Measurements from ENCODE around the gene ARHGAP22. TPM values are rescaled to one million over a fixed set of nuclear protein-coding genes. Genes with fewer than 3 reads are reported as not detected.
A peak's percentile ranks its signal among the peaks of the same experiment; 100 is the strongest.

ARHGAP22 gene
- polyA plus RNA-seq, 3 donors = 1.5 to 7.8 (median 1.9) TPM

DNA sequence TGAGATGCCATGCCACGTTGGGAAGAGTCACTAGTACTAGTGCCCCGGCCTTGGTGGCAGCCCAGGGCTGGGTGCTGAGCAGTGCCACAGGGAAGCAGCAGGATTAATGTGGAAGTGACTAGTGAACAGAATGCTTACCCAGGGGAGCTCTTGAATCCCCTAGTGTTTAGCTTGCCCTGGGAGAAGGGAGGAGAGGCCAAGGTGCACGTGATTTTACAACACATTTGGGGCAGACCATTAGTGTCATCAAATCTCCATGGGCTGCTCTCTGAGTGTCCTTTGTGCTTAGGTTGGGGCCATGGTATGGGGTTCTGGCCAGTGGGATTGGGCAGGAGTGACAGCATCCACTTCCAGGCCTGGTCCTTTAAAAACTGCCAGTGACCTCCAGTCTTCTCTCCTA lies 37.5 kb downstream of the ARHGAP22 start:
- Mint-ChIP-seq H3K4me3 (no peak overlapping the region), H3K4me1 (peaks cover 12% of the 10 kb centered on the region), H3K27me3 (ENCODE audit: low read depth in 3 of 3) (peaks cover 4 to 5% (median 4%) of the 10 kb centered on the region in 3 donors), H3K27ac (peak overlapping the region in 1 of 7 donors; percentile 85), H3K36me3 (peaks cover 0 to 3% of the 10 kb centered on the region in 2 donors), H3K9me3 (no peaks in the 10 kb centered on the region)
- WGBS (ENCODE audit: insufficient coverage) = 100% methylated on average over 3 of the region's 3 CpGs
- no peak for DNase-seq
- no peaks in the 10 kb centered on the region for H3K9me3 ChIP-seq (replicated peaks in 1 of 2; ENCODE audit: control insufficient read depth in 1 of 2, insufficient read depth in 1 of 2, low read length in 2 of 2)
- H3K36me3 ChIP-seq (replicated peaks in 1 of 2; ENCODE audit: control insufficient read depth in 1 of 2, insufficient read depth in 2 of 2, low read length in 2 of 2) = no peaks in the 10 kb centered on the region
- H3K79me2 ChIP-seq (ENCODE audit: insufficient read depth, low read length) = no peaks in the 10 kb centered on the region
- no peaks in the 10 kb centered on the region for H4K20me1 ChIP-seq (ENCODE audit: insufficient read depth, low read length)
- H3K4me2 ChIP-seq (replicated peaks; ENCODE audit: extremely low read depth, low read length, poor library complexity, severe bottlenecking) = no peak overlapping the region
- no peaks in the 10 kb centered on the region for H3K27me3 ChIP-seq (ENCODE audit: control insufficient read depth in 2 of 2, insufficient read depth in 2 of 2, low read length in 2 of 2)
- H3K27ac ChIP-seq (ENCODE audit: low read depth in 1 of 2, low read length in 2 of 2) = no peak overlapping the region
- no peak overlapping the region for H2AFZ ChIP-seq (ENCODE audit: insufficient read depth, low read depth, low read length, poor library complexity, severe bottlenecking)
- TF ChIP-seq, protein P1, sequence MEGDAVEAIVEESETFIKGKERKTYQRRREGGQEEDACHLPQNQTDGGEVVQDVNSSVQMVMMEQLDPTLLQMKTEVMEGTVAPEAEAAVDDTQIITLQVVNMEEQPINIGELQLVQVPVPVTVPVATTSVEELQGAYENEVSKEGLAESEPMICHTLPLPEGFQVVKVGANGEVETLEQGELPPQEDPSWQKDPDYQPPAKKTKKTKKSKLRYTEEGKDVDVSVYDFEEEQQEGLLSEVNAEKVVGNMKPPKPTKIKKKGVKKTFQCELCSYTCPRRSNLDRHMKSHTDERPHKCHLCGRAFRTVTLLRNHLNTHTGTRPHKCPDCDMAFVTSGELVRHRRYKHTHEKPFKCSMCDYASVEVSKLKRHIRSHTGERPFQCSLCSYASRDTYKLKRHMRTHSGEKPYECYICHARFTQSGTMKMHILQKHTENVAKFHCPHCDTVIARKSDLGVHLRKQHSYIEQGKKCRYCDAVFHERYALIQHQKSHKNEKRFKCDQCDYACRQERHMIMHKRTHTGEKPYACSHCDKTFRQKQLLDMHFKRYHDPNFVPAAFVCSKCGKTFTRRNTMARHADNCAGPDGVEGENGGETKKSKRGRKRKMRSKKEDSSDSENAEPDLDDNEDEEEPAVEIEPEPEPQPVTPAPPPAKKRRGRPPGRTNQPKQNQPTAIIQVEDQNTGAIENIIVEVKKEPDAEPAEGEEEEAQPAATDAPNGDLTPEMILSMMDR (IDR thresholded peaks at IDR 0.05) = no peak
- intact Hi-C loops (cut with micrococcal nuclease) = no loop called here
- H3K4me1 ChIP-seq (ENCODE audit: control insufficient read depth in 1 of 2, insufficient read depth in 2 of 2, low read length in 2 of 2) = peaks cover 8 to 11% of the 10 kb centered on the region in 2 donors
- no peak overlapping the region for H3K4me3 ChIP-seq (replicated peaks in 1 of 3; ENCODE audit: low read depth in 2 of 3, low read length in 3 of 3)
- no peak overlapping the region for H3K9ac ChIP-seq (ENCODE audit: insufficient read depth, low read length, poor library complexity, severe bottlenecking)

DNA sequence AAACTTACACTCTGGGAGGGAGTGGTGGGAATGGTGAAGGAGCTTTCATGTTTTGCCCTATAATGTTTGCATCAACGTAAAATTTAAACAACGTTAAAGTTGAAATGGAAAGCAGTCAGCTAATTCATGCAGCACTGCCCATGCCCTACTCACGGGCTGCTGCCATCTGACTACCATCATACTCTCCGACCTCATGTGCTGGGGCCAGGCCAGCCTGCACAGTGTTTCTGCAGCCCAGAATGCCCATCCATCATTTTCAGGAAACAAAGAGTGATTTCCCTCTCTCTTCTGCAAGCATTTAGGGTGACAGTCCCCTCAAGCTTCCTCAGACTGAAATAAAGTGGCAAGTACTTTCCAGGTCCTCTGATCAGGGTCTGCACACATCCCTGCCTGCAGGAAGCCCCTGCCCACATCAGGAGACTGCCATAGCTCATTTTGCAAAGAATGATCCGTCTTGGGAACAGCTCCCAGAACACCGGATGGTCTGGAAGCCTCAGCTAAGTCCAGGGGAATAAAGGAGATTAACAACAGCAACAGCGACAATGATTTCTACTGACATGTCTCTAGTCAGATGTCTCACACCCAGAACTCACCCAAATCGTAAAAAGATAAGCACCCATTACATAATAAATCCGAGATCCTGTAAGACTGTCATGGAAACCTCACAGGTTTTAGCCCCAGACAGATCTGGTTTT lies 40.3 kb downstream of the ARHGAP22 start:
- Histone ChIP-seq H3K27me3 (ENCODE audit: control insufficient read depth in 2 of 2, insufficient read depth in 2 of 2, low read length in 2 of 2) (no peaks in the 10 kb centered on the region), H3K4me1 (ENCODE audit: control insufficient read depth in 1 of 2, insufficient read depth in 2 of 2, low read length in 2 of 2) (no peaks in the 10 kb centered on the region), H3K9ac (ENCODE audit: insufficient read depth, low read length, poor library complexity, severe bottlenecking) (no peak overlapping the region), H2AFZ (ENCODE audit: insufficient read depth, low read depth, low read length, poor library complexity, severe bottlenecking) (no peak overlapping the region), H4K20me1 (ENCODE audit: insufficient read depth, low read length) (no peaks in the 10 kb centered on the region), H3K4me3 (replicated peaks in 1 of 3; ENCODE audit: low read depth in 2 of 3, low read length in 3 of 3) (no peak overlapping the region), H3K4me2 (replicated peaks; ENCODE audit: extremely low read depth, low read length, poor library complexity, severe bottlenecking) (no peak overlapping the region), H3K36me3 (replicated peaks in 1 of 2; ENCODE audit: control insufficient read depth in 1 of 2, insufficient read depth in 2 of 2, low read length in 2 of 2) (no peaks in the 10 kb centered on the region), H3K27ac (ENCODE audit: low read depth in 1 of 2, low read length in 2 of 2) (no peak overlapping the region), H3K79me2 (ENCODE audit: insufficient read depth, low read length) (no peaks in the 10 kb centered on the region), H3K9me3 (replicated peaks in 1 of 2; ENCODE audit: control insufficient read depth in 1 of 2, insufficient read depth in 1 of 2, low read length in 2 of 2) (no peaks in the 10 kb centered on the region)
- peaks cover 0 to 4% (median 0%) of the 10 kb centered on the region in 7 donors for H3K9me3 Mint-ChIP-seq
- WGBS (ENCODE audit: insufficient coverage) = 43% methylated on average over 5 of the region's 9 CpGs
- H3K27ac Mint-ChIP-seq = no peak overlapping the region
- intact Hi-C loops (cut with micrococcal nuclease) = no loop called here
- DNase-seq = no peak
- TF ChIP-seq, protein P1 (IDR thresholded peaks at IDR 0.05) = no peak
- H3K36me3 Mint-ChIP-seq = no peaks in the 10 kb centered on the region
- H3K4me1 Mint-ChIP-seq = peaks cover 1% of the 10 kb centered on the region
- H3K27me3 Mint-ChIP-seq (ENCODE audit: low read depth in 3 of 3) = peaks cover 4 to 10% (median 4%) of the 10 kb centered on the region in 3 donors
- H3K4me3 Mint-ChIP-seq = no peak overlapping the region

Measured in CD14-positive monocyte (primary cell).